HCT116 (cell line): ENCODE results near the gene MDP1. TPM values are rescaled to one million over a fixed set of nuclear protein-coding genes. Genes with fewer than 3 reads are reported as not detected.

ENCODE experiments used
- ATAC-seq: fragments of 200-7000 bp; cut with Tn5 transposase; 2 replicates; pipeline ENCODE4 v1.9.1; 2020; ENCODE audit warnings: mild to moderate bottlenecking, moderate library complexity
- BruUV-seq: library from RNA; stranded (reverse); fragments of 400-500 nt; replicated peaks from 2 replicates; lab custom pipeline; 2021; lab: Mats Ljungman, UMichigan
- CTCF ChIA-PET: fragments of 300-600 bp; sonication (Branson Sonifier 250); formaldehyde crosslinking; loops from one replicate; lab custom pipeline; 2021; ENCODE audit warnings: antibody characterized with exemption; lab: Charles Lee
- POLR2A ChIA-PET: fragments of 300-600, 350-600 bp; sonication (Branson Sonifier 250); formaldehyde crosslinking; loops from one replicate; lab custom pipeline; 2021; ENCODE audit warnings: antibody characterized with exemption; lab: Charles Lee
- RAD21 ChIA-PET, 2 experiments: fragments of 300-600 bp; sonication (Branson Sonifier 250); formaldehyde crosslinking; loops; one replicate each; lab custom pipeline; 2023; ENCODE audit warnings: low total read pairs in 2 of 2; ENCODE audit not compliant: uncharacterized antibody in 2 of 2, unreplicated experiment in 2 of 2, low non-redundant PET in 1 of 2; lab: Charles Lee
- DNase-seq: peaks from one replicate; pipeline ENCODE4 v3.0.0-alpha.2; 2010; ENCODE audit warnings: low read depth, low spot score
- H2AFZ ChIP-seq: fragments of 200-600 bp; shearing (Covaris generic), sonication (generic); 2 replicates; pipeline ENCODE4 v1.6.1; 2017; ENCODE audit warnings: low read depth, mixed run types, mixed read lengths, antibody characterized with exemption, low read length; ENCODE audit not compliant: poor library complexity, severe bottlenecking
- H3K27ac ChIP-seq: 2 replicates; pipeline ENCODE4 v1.5.1; 2012; ENCODE audit warnings: low read depth, low read length
- H3K27me3 ChIP-seq: fragments of 200-600 bp; sonication (generic); 2 replicates; pipeline ENCODE4 v1.6.1; 2016; ENCODE audit warnings: mixed run types, low read length, mixed read lengths; ENCODE audit not compliant: insufficient read depth
- H3K36me3 ChIP-seq, 2 experiments: fragments of 200-500 bp in 1 of 2; fragments of 200-600 bp in 1 of 2; sonication (Bioruptor generic) in 1 of 2; sonication (generic) in 1 of 2; 2 replicates each; pipeline versions ENCODE4 v1.5.1 to v1.6.1; 2014 to 2016; ENCODE audit warnings: low read length in 2 of 2, inconsistent platforms in 1 of 2, mixed read lengths in 1 of 2, mixed run types in 1 of 2; ENCODE audit not compliant: insufficient read depth in 2 of 2, control insufficient read depth in 1 of 2
- H3K4me1 ChIP-seq, 2 experiments: fragments of 200-600 bp in 1 of 2; sonication (generic) in 1 of 2; 2 replicates each; pipeline versions ENCODE4 v1.5.1 to v1.6.1; 2012 to 2017; ENCODE audit warnings: low read length in 2 of 2, inconsistent platforms in 1 of 2, mild to moderate bottlenecking in 1 of 2, mixed read lengths in 1 of 2, mixed run types in 1 of 2, moderate library complexity in 1 of 2; ENCODE audit not compliant: insufficient read depth in 2 of 2, control insufficient read depth in 1 of 2
- H3K4me2 ChIP-seq: fragments of 200-600 bp; sonication (generic); 2 replicates; pipeline ENCODE4 v1.6.1; 2017; ENCODE audit warnings: mixed run types, low read length, mixed read lengths
- H3K4me3 ChIP-seq, 2 experiments: fragments of 200-600 bp in 1 of 2; sonication (generic) in 1 of 2; replicated peaks in 1 of 2; 2 replicates each; pipeline ENCODE4 v1.5.1; 2011 to 2016; ENCODE audit warnings: low read length in 2 of 2, control low read depth in 1 of 2, low read depth in 1 of 2, mild to moderate bottlenecking in 1 of 2, mixed read lengths in 1 of 2, mixed run types in 1 of 2
- H3K79me2 ChIP-seq: fragments of 200-600 bp; sonication (generic); 2 replicates; pipeline ENCODE4 v1.6.1; 2017; ENCODE audit warnings: mild to moderate bottlenecking, mixed run types, low read length, moderate library complexity, mixed read lengths; ENCODE audit not compliant: insufficient read depth
- H3K9ac ChIP-seq: fragments of 200-600 bp; sonication (generic); 2 replicates; pipeline ENCODE4 v1.6.1; 2016; ENCODE audit warnings: low read length, mixed read lengths
- H3K9me2 ChIP-seq: fragments of 200-600 bp; sonication (generic), shearing (Covaris generic); 2 replicates; pipeline ENCODE4 v1.6.1; 2017; ENCODE audit warnings: mixed run types, mild to moderate bottlenecking, moderate library complexity; ENCODE audit not compliant: insufficient read depth
- H3K9me3 ChIP-seq, 2 experiments: fragments of 200-500 bp in 1 of 2; fragments of 200-600 bp in 1 of 2; sonication (Bioruptor generic) in 1 of 2; sonication (generic) in 1 of 2; 2 replicates each; pipeline ENCODE4 v1.6.1; 2014 to 2017; ENCODE audit warnings: low read length in 2 of 2, mixed read lengths in 2 of 2, inconsistent platforms in 1 of 2, low read depth in 1 of 2, mild to moderate bottlenecking in 1 of 2, mixed run types in 1 of 2, moderate library complexity in 1 of 2; ENCODE audit not compliant: control insufficient read depth in 1 of 2, insufficient read depth in 1 of 2
- H4K20me1 ChIP-seq: fragments of 200-600 bp; sonication (generic), shearing (Covaris generic); 2 replicates; pipeline ENCODE4 v1.6.1; 2017; ENCODE audit warnings: mixed run types, mild to moderate bottlenecking, moderate library complexity; ENCODE audit not compliant: insufficient read depth
- CEBPB ChIP-seq: IDR thresholded peaks from 2 replicates; pipeline ENCODE4 v1.6.1; 2012; ENCODE audit warnings: low read depth
- EZH2 ChIP-seq: fragments of 200-600 bp; sonication (generic); IDR thresholded peaks from 2 replicates; pipeline ENCODE4 v1.6.1; 2017; ENCODE audit warnings: antibody characterized with exemption, mixed run types
- EZH2phosphoT487 ChIP-seq: fragments of 200-600 bp; IDR thresholded peaks from 2 replicates; pipeline ENCODE4 v1.6.1; 2018; ENCODE audit warnings: antibody characterized with exemption, borderline replicate concordance
- FOSL1 ChIP-seq: IDR thresholded peaks from 2 replicates; pipeline ENCODE4 v1.6.1; 2012; ENCODE audit warnings: low read depth
- POLR2AphosphoS5 ChIP-seq: IDR thresholded peaks from 2 replicates; pipeline ENCODE4 v1.6.1; 2011; ENCODE audit warnings: mild to moderate bottlenecking, low read depth, low read length, moderate library complexity
- RAD21 ChIP-seq: IDR thresholded peaks from 2 replicates; pipeline ENCODE4 v1.6.1; 2012; ENCODE audit warnings: low read depth, mild to moderate bottlenecking
- SP1 ChIP-seq: IDR thresholded peaks from 2 replicates; pipeline ENCODE4 v1.6.1; 2012; ENCODE audit warnings: low read depth
- TCF7L2 ChIP-seq: IDR thresholded peaks from 2 replicates; pipeline ENCODE4 v1.7.0; 2011; ENCODE audit warnings: borderline replicate concordance, inconsistent platforms; ENCODE audit not compliant: insufficient read depth, insufficient read length; ENCODE audit errors: extremely low read depth
- YY1 ChIP-seq: IDR thresholded peaks from 2 replicates; pipeline ENCODE4 v1.6.1; 2011; ENCODE audit warnings: low read length, low read depth, moderate library complexity, mild to moderate bottlenecking; ENCODE audit not compliant: insufficient replicate concordance; ENCODE audit errors: extremely low read depth
- ZFX ChIP-seq: fragments of 450-650 bp; IDR thresholded peaks from 2 replicates; pipeline ENCODE4 v1.6.1; 2017
- ZNF274 ChIP-seq: fragments of 200-500 bp; sonication (Bioruptor generic); IDR thresholded peaks from 2 replicates; pipeline ENCODE4 v1.6.1; 2014; ENCODE audit warnings: mild to moderate bottlenecking, low read depth, low read length, inconsistent platforms
- intact Hi-C: fragments of 100-400 bp; cut with micrococcal nuclease; formaldehyde crosslinking; loops from 2 replicates; pipeline ENCODE4 v1.10.0; 2022
- total RNA-seq: library from RNA; stranded (reverse); gene quantifications from one replicate; pipeline ENCODE4 v1.2.1, GENCODE V29; 2021; ENCODE audit not compliant: unreplicated experiment
- TF ChIP-seq, protein P1 (sequence below): IDR thresholded peaks from 2 replicates; pipeline ENCODE4 v1.6.1; 2012; ENCODE audit warnings: low read depth
- TF ChIP-seq, protein P2 (sequence below), 3 experiments: fragments of 200-600 bp in 1 of 3; sonication (generic) in 1 of 3; IDR thresholded peaks in 2 of 3; conservative IDR thresholded peaks in 1 of 3; 2 replicates each; pipeline ENCODE4 v1.5.1; 2012 to 2017; ENCODE audit warnings: low read depth in 2 of 3, low read length in 2 of 3, antibody characterized with exemption in 1 of 3, borderline replicate concordance in 1 of 3, control low read depth in 1 of 3, mild to moderate bottlenecking in 1 of 3, mixed read lengths in 1 of 3, mixed run types in 1 of 3, moderate library complexity in 1 of 3; ENCODE audit not compliant: insufficient read depth in 1 of 3
- TF ChIP-seq, protein P3 (sequence below): IDR thresholded peaks from 2 replicates; pipeline ENCODE4 v1.6.1; 2012

MDP1 gene
- total RNA-seq, 1 experiment from 2014 or later: 15.9 TPM

DNA sequence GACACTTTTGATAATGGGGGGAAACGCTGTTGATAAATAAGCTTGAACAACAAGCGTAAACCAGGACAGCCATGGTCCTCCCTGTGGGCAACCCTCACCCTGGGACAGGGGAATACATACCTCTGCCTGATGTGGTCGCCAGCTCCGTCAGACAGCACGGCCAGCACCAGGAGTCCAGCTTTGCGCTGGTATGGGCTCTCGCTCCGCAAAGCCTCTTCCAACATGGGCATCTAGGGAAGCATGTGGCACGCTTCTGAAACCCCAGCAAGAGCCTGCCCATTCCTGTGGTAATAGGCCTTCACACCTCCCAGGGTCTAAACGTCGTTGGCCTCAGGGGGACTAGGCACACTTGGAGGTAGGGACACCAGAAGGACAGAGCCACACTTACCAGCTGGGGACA lies 30.1 kb downstream of the MDP1 start:
- H3K4me2 ChIP-seq: no peak overlapping the region
- no peaks in the 10 kb centered on the region for H3K9me3 ChIP-seq

More for the DNA sequence above, 30.1 kb downstream of the MDP1 start:
- Histone ChIP-seq H3K4me3 (no peak overlapping the region), H3K27me3 (no peaks in the 10 kb centered on the region), H4K20me1 (no peaks in the 10 kb centered on the region), H3K9ac (no peak overlapping the region), H3K27ac (no peak overlapping the region), H3K4me1 (peaks cover 16 to 17% of the 10 kb centered on the region in 2 experiments), H3K79me2 (peaks cover 37% of the 10 kb centered on the region), H3K9me2 (no peaks in the 10 kb centered on the region), H2AFZ (no peak overlapping the region), H3K36me3 (peaks cover 31 to 48% of the 10 kb centered on the region in 2 experiments; a peak in 3 of 4 replicates)
- TF ChIP-seq POLR2AphosphoS5 (no peak), FOSL1 (no peak), ZFX (no peak), SP1 (no peak), EZH2phosphoT487 (no peak), RAD21 (no peak), YY1 (no peak), ZNF274 (no peak), CEBPB (no peak), TCF7L2 (no peak), EZH2 (no peak)
- TF ChIP-seq, protein P1, sequence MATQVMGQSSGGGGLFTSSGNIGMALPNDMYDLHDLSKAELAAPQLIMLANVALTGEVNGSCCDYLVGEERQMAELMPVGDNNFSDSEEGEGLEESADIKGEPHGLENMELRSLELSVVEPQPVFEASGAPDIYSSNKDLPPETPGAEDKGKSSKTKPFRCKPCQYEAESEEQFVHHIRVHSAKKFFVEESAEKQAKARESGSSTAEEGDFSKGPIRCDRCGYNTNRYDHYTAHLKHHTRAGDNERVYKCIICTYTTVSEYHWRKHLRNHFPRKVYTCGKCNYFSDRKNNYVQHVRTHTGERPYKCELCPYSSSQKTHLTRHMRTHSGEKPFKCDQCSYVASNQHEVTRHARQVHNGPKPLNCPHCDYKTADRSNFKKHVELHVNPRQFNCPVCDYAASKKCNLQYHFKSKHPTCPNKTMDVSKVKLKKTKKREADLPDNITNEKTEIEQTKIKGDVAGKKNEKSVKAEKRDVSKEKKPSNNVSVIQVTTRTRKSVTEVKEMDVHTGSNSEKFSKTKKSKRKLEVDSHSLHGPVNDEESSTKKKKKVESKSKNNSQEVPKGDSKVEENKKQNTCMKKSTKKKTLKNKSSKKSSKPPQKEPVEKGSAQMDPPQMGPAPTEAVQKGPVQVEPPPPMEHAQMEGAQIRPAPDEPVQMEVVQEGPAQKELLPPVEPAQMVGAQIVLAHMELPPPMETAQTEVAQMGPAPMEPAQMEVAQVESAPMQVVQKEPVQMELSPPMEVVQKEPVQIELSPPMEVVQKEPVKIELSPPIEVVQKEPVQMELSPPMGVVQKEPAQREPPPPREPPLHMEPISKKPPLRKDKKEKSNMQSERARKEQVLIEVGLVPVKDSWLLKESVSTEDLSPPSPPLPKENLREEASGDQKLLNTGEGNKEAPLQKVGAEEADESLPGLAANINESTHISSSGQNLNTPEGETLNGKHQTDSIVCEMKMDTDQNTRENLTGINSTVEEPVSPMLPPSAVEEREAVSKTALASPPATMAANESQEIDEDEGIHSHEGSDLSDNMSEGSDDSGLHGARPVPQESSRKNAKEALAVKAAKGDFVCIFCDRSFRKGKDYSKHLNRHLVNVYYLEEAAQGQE: no peak
- TF ChIP-seq, protein P2, sequence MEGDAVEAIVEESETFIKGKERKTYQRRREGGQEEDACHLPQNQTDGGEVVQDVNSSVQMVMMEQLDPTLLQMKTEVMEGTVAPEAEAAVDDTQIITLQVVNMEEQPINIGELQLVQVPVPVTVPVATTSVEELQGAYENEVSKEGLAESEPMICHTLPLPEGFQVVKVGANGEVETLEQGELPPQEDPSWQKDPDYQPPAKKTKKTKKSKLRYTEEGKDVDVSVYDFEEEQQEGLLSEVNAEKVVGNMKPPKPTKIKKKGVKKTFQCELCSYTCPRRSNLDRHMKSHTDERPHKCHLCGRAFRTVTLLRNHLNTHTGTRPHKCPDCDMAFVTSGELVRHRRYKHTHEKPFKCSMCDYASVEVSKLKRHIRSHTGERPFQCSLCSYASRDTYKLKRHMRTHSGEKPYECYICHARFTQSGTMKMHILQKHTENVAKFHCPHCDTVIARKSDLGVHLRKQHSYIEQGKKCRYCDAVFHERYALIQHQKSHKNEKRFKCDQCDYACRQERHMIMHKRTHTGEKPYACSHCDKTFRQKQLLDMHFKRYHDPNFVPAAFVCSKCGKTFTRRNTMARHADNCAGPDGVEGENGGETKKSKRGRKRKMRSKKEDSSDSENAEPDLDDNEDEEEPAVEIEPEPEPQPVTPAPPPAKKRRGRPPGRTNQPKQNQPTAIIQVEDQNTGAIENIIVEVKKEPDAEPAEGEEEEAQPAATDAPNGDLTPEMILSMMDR (IDR thresholded peaks at IDR 0.05 in 2 of 3, conservative IDR thresholded peaks at IDR 0.05 in 1 of 3; ENCODE audit: borderline replicate concordance in 1 of 3, insufficient read depth in 1 of 3, low read depth in 2 of 3, low read length in 2 of 3): no peak
- TF ChIP-seq, protein P3, sequence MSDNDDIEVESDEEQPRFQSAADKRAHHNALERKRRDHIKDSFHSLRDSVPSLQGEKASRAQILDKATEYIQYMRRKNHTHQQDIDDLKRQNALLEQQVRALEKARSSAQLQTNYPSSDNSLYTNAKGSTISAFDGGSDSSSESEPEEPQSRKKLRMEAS: no peak
- BruUV-seq: no TSS peak
- intact Hi-C loops: no loop called here
- DNase-seq (no peak), ATAC-seq (no peak)
- ChIA-PET POLR2A (no interaction called here), RAD21 (no interaction called here), CTCF (no interaction called here)
